Pancreas (tissue), 10 donors: ENCODE measurements around the gene SPART. TPM values are rescaled to one million over a fixed set of nuclear protein-coding genes. Genes with fewer than 3 reads are reported as not detected.

Source experiments
- ATAC-seq, 4 donors: fragments of 200-7000 bp; cut with Tn5 transposase; one replicate each; pipeline versions ENCODE4 v1.8.0 to v1.9.1; 2020; ENCODE audit warnings: mild to moderate bottlenecking in 4 of 4, moderate library complexity in 4 of 4
- DNase-seq, 6 donors: peaks; one replicate each; pipeline ENCODE4 v3.0.0-alpha.2; 2020
- FAIRE-seq: peaks from 2 replicates; lab custom pipeline; 2012; peaks lifted over from hg19 to GRCh38; lab: Jason Lieb, UNC
- H3K27ac ChIP-seq, 4 donors: fragments of 200-600 bp; sonication (generic); 1 replicate in 3 of 4; 2 replicates in 1 of 4; pipeline versions ENCODE4 v1.5.0 to v1.8.0; 2020
- H3K27me3 ChIP-seq, 4 donors: fragments of 200-600 bp; one replicate each; pipeline ENCODE4 v1.8.0; 2021
- H3K36me3 ChIP-seq, 3 donors: fragments of 200-600 bp; sonication (generic) in 1 of 3; one replicate each; pipeline versions ENCODE4 v1.5.0 to v1.8.0; 2020 to 2021
- H3K4me1 ChIP-seq, 3 donors: fragments of 200-600 bp; one replicate each; pipeline ENCODE4 v1.8.0; 2021
- H3K4me3 ChIP-seq, 4 donors: fragments of 200-600 bp; sonication (generic) in 2 of 4; one replicate each; pipeline versions ENCODE4 v1.5.0 to v1.8.0; 2020 to 2021
- H3K9me3 ChIP-seq, 4 donors: fragments of 200-600 bp; one replicate each; pipeline ENCODE4 v1.8.0; 2021
- WGBS, 2 donors: extraction: QIAGEN DNeasy Blood & Tissue Kit; methylation state at CpG; one replicate each; pipeline ENCODE4 v1.1.7; 2013; 5-methylcytosine and 5-hydroxymethylcytosine counted together
- intact Hi-C, 3 donors: fragments of 100-400 bp; cut with DNase I; formaldehyde crosslinking; loops; one replicate each; pipeline versions ENCODE4 v1.11.1 to v1.14.2; 2022
- polyA plus RNA-seq, 2 donors: library from polyadenylated mRNA; stranded (reverse); fragments of 200-250 nt; gene quantifications; one replicate each; pipeline ENCODE4 v1.2.3, GENCODE V29; 2013
- total RNA-seq, 6 donors: library from RNA; stranded (reverse); fragmentation: NEBNext Ultra II Directional in 4 of 6; extraction: Animal tissue kit (Norgen Biotek cat#: 25700) in 4 of 6; gene quantifications; one replicate each; pipeline versions ENCODE4 v1.2.1 to v1.2.4, GENCODE V29; 2021 to 2023
- TF ChIP-seq, protein P1 (sequence below), 4 donors: fragments of 200-600 bp; sonication (generic) in 3 of 4; IDR thresholded peaks; one replicate each; pipeline versions ENCODE4 v1.5.0 to v1.8.0; 2021; ENCODE audit warnings: antibody characterized with exemption in 4 of 4
- donor health status: healthy with polysubstance abuse.
- donor health status: DM: no; HTN: no; CAD: no; lungs with moderate emphysema.
- donor health status: DM: no; HTN: no; CAD: no.
- donor health status: control.
- donor health status: control.
- donor health status: Bipolar disorder and iron deficiency.
- donor health status: DM: yes; HTN: yes; CAD: no.
- donor health status: DM: no; HTN: no; CAD: no.
- donor health status: DM: no; HTN: no; CAD: no.
- donor health status: DM: yes; HTN: yes; CAD: no.

SPART gene
- total and polyA plus RNA-seq, 8 donors: 5.9 to 18.7 (median 12.0) TPM

DNA sequence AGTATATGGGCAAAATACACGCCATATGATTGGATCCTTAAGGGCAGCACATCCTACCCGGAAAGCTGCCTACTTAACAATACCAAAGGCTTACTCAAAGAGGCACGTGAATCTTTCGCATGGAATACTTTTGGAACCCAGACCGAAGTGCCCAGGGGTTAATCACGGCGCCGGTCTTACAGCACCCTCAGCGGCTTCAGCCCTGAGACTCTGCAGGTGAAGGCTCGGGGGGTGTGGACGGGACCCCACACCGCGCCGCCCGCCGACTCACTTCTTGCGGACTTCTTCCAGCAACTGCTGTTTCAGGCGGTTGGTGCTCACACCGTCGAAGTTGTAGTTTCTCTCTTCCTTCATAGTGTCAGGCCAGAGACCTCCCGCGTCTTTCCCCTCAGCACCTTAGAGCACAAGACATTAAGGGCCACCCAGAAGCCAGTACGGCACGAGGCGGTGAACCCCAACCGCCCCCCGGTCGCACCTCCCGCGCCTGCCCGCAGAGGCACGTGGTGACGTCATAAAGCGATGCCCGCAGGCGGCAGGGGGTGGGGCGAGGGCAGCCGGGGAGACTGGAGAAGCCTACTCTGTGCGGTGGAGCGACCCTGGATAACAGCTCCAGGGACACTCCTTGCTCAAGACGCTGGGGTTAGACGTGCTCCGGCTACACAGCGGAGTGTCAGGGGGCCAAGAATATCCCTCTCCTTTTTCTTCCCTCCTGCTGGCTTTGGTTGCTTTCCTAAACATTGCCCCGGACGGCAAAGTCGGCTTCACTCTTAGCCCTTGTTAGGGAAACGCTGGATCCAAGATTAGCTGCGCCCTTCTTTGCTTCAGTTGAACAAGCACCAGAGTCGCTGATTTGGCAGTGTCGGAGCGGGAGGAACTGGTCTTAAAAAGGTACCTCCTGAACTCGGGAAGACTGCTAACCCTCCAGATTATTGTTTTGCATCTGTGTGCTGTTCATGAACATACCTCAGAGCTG, 48.5 kb downstream of the SPART start, which contains the start of gene CCDC169:
Gene CCDC169, minus strand, starts transcription at position 449 of the 973 bp plus-strand sequence. Its CDS starts 95 bp downstream, at position 354.
- DNase-seq (peak; percentile 49 to 86 (median 69)), FAIRE-seq (no peak), ATAC-seq (peak; percentile 84 to 96 (median 92))
- no peak within 1 kb of the TSS for H3K27ac ChIP-seq
- no peaks in the 10 kb centered on the region for H3K36me3 ChIP-seq
- H3K4me3 ChIP-seq: peak within 1 kb of the TSS; percentile 47 to 64 (median 56)
- TF ChIP-seq, protein P1, sequence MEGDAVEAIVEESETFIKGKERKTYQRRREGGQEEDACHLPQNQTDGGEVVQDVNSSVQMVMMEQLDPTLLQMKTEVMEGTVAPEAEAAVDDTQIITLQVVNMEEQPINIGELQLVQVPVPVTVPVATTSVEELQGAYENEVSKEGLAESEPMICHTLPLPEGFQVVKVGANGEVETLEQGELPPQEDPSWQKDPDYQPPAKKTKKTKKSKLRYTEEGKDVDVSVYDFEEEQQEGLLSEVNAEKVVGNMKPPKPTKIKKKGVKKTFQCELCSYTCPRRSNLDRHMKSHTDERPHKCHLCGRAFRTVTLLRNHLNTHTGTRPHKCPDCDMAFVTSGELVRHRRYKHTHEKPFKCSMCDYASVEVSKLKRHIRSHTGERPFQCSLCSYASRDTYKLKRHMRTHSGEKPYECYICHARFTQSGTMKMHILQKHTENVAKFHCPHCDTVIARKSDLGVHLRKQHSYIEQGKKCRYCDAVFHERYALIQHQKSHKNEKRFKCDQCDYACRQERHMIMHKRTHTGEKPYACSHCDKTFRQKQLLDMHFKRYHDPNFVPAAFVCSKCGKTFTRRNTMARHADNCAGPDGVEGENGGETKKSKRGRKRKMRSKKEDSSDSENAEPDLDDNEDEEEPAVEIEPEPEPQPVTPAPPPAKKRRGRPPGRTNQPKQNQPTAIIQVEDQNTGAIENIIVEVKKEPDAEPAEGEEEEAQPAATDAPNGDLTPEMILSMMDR (IDR thresholded peaks at IDR 0.05): no peak
- intact Hi-C loops: no loop called here
- H3K4me1 ChIP-seq: peaks cover 0 to 5% (median 0%) of the 10 kb centered on the region in 3 donors
- H3K9me3 ChIP-seq: no peaks in the 10 kb centered on the region
- H3K27me3 ChIP-seq: no peaks in the 10 kb centered on the region
- 1 to 3% methylated on average over 53 of the region's 53 CpGs for WGBS, 2 donors

DNA sequence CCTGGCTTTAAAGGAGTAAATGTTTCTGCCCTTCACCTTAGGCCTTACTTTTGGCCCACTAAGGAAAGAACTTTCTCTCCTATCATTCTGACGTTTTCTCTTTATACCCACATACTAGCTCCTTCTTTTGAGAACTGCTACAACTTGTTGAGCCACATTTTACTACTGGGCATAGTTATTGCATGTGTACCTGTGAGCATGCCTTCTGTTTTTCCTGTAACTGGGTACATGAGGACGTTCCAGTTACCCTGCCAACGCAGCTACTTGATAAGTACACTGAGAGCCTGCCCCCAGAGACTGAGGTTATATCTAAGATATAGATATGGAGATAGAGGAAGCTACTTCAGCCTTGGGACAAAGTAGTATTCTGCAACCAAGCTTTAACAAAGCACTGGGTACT, 52.1 kb downstream of the SPART start:
- no peak for FAIRE-seq
- no peak for DNase-seq
- no peaks in the 10 kb centered on the region for H3K27me3 ChIP-seq
- no peak overlapping the region for H3K4me3 ChIP-seq
- ATAC-seq: no peak
- TF ChIP-seq, protein P1 (IDR thresholded peaks at IDR 0.05): no peak
- no peak overlapping the region for H3K27ac ChIP-seq
- 43 to 52% methylated on average over 3 of the region's 3 CpGs for WGBS, 2 donors
- intact Hi-C loops: no loop called here
- no peaks in the 10 kb centered on the region for H3K9me3 ChIP-seq
- peaks cover 0 to 5% (median 0%) of the 10 kb centered on the region in 3 donors for H3K4me1 ChIP-seq
- no peaks in the 10 kb centered on the region for H3K36me3 ChIP-seq

DNA sequence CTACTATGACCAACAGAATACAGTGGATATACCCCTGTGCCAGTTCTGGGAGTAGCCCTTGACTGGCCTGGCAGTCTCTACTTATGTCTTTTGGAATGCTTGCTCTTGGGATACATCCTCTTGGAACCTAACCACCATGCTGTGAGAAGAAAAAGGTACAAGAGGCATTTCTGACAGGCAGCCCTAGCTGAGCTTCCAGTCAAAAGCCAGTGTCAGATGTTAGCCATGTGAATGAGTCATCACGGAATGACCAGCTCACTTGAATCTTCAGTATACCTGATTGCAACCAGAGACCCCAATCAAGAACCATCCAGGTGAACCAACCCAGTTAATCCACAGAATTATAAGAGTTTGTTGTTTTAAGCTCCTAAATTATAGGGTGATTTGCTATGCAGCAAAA, 52.7 kb downstream of the SPART start:
- 85 to 92% methylated on average over 1 of the region's 1 CpG for whole genome bisulfite sequencing, 2 donors

DNA sequence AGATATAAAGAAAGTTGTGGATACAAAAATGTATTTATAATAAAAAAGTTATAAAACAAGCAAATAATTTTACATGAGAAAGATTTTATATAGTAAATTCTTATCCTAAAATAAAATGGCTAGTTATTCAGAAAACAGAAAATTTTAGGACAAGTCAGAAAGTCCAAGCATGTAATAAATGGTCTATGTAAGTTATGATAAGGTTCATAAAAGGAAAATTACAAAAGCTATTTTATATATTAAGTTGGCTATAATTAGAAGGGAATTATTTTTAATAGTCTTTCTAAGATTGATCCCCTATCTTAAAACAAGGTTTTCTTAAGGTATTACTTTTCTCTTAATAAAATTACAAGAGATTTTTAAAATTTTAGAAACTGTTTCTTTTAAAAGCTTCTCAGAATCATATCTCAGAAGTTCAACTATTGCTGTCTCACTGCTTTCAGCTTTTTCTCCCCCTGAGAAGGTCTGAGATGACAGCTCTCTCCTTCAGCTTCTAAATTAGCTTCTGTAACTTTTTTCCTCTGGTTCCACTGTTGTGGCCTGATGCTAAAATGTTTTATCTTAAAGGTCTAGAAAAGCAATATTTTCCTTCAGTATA, 57.3 kb downstream of the SPART start:
- H3K9me3 ChIP-seq: no peaks in the 10 kb centered on the region
- no peak for DNase-seq
- intact Hi-C loops: loop anchor here in 1 of 3 donors (10.0 kb wide), 1 partner anchor 446 kb away; no protein-coding TSS in a partner anchor
- H3K4me1 ChIP-seq: no peaks in the 10 kb centered on the region
- no peak for ATAC-seq
- TF ChIP-seq, protein P1 (IDR thresholded peaks at IDR 0.05): no peak
- FAIRE-seq: peak; percentile 89
- H3K27me3 ChIP-seq: no peaks in the 10 kb centered on the region
- H3K4me3 ChIP-seq: no peak overlapping the region
- H3K27ac ChIP-seq: no peak overlapping the region
- H3K36me3 ChIP-seq: no peaks in the 10 kb centered on the region

More for the DNA sequence above, 52.7 kb downstream of the SPART start:
- Histone ChIP-seq H3K9me3 (no peaks in the 10 kb centered on the region), H3K4me3 (no peak overlapping the region), H3K27me3 (no peaks in the 10 kb centered on the region), H3K4me1 (peaks cover 0 to 5% (median 0%) of the 10 kb centered on the region in 3 donors), H3K36me3 (no peaks in the 10 kb centered on the region), H3K27ac (no peak overlapping the region)
- FAIRE-seq (no peak), DNase-seq (no peak), ATAC-seq (no peak)
- intact Hi-C loops: no loop called here
- TF ChIP-seq, protein P1 (IDR thresholded peaks at IDR 0.05): no peak
